ENCODE measurements around the gene ARHGEF6.
A peak's percentile ranks its signal among the peaks of the same experiment; 100 is the strongest.

The ARHGEF6 gene

DNA sequence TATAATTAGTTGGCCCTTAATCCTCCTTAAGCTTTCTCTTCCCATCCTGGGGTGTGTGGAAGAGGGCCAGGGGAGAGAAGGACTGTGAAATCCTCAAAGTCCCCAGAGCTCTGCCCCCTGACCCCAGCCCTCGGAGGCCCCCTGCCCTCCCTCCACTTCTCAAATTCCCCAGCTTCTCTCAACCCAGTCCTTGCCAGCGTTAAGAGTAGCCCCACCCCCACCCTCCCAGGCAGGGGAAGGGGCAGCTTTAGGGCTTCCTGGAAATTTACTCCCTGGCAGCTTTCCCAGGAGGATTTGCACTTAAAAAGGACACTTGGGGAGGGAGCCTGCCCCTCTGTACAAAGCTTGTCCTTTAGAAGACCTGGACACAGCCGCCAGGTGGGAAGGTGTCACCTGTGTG, 144.6 kb downstream of the ARHGEF6 start:
- DNase-seq = no peak

DNA sequence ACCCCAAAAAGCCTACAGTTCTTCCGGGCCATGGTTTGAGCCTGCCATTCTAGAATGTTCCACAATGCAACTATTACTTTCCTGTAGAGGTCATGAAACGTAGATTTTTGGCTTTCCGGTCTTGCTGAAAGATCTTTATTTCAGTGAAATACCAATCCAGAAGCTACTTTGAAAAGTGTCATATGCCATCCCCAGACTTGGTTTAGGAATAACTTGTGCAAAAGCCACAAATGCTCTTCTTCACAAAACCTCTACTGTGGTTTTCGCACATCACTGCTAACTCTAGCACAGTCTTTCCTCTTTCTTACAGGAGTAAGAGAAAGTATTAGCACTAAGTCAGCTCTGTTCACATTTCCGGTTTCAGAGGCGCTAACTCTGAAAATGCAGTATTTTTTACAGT, 145.5 kb downstream of the ARHGEF6 start:
- DNase-seq = peak; percentile 86

DNA sequence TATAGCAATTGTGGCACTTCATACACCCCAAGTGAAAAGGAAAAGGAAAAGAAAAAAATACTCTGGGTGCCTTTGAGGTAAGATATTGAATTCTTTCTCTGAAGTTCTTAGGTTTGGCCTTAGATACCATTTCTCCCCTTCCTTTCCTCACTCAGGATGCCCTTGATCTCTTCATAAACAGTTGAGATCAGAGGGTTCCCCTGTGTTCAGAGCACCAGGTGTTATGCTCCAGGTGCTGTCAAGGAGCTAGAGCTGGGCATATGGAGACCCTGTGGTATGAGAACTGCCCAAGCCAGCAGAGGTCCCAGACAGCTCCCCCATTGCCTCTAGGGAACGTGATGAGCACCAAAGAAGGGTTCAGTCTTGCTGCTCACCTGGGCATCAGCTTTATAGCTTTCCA, 149.9 kb downstream of the ARHGEF6 start:
- DNase-seq = no peak

DNA sequence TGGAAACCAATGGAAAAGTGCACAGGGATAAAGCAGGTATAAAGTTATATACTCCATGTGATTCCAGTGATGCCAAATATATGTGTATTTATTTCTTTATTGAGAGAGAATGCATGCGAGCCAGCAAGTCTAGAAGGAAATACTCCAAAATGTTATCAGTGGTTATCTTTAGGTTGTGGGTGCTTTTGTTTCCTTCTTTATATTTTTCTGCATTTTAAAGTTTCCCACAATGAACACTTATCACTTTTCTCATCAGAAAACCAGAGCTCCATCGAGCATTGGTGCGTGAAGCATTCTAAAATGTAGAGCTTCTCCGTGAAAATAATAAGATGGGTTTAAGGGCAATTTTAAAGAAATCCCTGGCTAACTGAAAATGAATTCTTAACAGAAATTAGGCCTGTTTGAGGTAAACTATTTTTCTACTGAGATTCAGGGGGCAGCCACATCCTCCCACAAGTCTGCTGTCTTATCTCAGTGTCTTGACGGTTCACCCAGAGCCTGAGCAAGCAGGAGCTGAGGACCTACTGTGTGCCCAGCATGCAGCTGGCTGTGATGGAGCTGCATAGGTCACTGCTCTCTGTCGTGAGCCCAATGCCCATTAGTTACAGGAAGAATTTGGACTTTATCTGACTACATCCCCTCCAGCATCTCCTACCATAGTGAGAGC, 151.5 kb downstream of the ARHGEF6 start:
- no peak for DNase-seq

DNA sequence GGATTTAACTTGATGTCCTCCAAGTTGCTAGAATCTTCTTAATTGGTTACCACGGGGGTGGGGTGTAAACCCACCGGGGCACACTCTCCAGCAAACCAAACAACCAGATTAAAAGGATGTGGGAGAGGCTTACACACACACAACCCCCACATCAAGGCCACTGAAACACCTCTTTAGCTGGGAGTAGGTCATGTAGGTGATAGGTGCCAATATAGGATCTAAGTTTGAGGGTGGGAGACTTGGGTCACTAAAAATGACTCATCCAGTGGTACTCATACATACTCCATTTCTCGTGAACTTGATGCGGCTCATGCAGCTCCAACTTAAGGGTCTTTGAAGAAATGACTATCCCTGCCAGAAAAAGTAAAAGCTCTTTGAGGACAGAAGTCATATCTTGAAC, 153.3 kb downstream of the ARHGEF6 start:
- peak; percentile 70 for DNase-seq

GRCh38 chrX:136626891-136627290, 153.8 kb downstream of the ARHGEF6 start:
- no peak for DNase-seq

DNA sequence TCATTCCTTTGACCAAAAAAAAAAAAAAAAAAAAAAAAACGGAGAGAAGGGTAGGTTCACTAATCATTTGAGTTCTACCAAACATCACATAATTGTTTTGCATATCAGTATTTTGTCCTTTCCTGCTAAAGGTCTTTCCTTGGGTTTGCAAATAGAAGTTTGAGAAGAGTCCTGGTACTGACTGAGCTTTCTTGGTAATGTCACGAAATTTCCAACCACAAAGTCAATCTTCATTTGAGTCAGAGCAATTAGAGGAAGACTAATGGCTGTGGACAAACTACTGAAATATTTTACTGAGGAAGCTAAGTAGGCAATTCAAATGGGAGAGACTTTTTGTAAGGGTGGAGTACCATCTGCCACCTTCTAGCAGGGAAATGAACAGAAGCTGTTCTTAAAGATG, 154.5 kb downstream of the ARHGEF6 start:
- DNase-seq = peak; percentile 86

GRCh38 chrX:136625246-136625645, 155.5 kb downstream of the ARHGEF6 start:
- no peak for DNase-seq

- no peak for DNase-seq
Observed at GRCh38 chrX:136623396-136623795, 157.3 kb downstream of the ARHGEF6 start.

GRCh38 chrX:136622568-136622967, 158.2 kb downstream of the ARHGEF6 start:
- DNase-seq = no peak

GRCh38 chrX:136620780-136621179, 160.0 kb downstream of the ARHGEF6 start:
- DNase-seq = no peak

GRCh38 chrX:136619899-136620505, 160.7 kb downstream of the ARHGEF6 start:
- DNase-seq = peak; percentile 88

DNA sequence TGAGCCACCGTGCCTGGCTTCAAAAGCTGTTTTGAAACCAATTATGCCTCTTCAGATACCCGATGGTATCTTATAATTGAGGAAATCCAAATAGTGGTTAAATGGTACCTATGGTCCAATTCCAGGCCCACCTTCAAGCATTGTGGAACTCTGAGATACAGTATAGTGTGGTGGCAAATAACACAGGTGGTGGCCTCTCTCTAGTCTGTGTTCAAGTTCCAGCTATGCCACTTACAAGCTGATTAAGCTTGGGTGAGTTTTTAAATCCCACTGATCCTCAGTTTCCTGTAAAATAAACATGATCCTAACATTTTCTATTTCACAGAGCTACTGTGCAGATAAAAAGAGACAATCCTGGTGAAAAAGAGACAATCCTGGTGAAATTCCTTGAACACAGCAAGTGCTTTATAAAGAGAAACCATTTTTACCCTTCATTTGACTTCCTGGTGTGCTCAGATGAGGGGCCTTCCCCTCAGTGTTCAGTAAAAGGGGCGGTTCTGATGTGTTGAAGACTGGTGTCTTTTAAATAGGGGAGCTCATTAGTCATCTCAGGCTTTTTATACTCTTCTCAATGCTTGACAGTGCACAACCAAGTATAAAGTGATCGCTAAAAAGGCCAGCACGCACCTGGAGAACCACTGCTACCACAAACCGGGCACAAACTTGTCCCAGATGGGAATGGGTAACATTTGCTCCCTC, 163.6 kb downstream of the ARHGEF6 start:
- DNase-seq = peak; percentile 83

Measured in activated CD4-positive, alpha-beta T cell treated with anti-CD3 and anti-CD28 coated beads, Interleukin-2, amount 50 U/mL, for 16 hours (primary cell).